Urinary bladder (tissue), 4 donors: Measurements from ENCODE around the gene PSTPIP1. TPM values are rescaled to one million over a fixed set of nuclear protein-coding genes. Genes with fewer than 3 reads are reported as not detected.

Experiments
- DNase-seq: peaks from one replicate; pipeline ENCODE4 v3.0.0-alpha.2; 2015; ENCODE audit errors: extremely low spot score
- H3K27ac ChIP-seq: one replicate; pipeline ENCODE4 v1.5.1; 2013; ENCODE audit warnings: low read depth, mild to moderate bottlenecking, moderate library complexity
- H3K36me3 ChIP-seq: one replicate; pipeline ENCODE4 v1.6.1; 2013; ENCODE audit warnings: mild to moderate bottlenecking, moderate library complexity; ENCODE audit not compliant: insufficient read depth
- H3K4me1 ChIP-seq: one replicate; pipeline ENCODE4 v1.6.1; 2013; ENCODE audit warnings: mild to moderate bottlenecking, moderate library complexity; ENCODE audit not compliant: insufficient read depth
- H3K4me3 ChIP-seq: one replicate; pipeline ENCODE4 v1.5.1; 2013; ENCODE audit warnings: low read depth, low read length
- WGBS: extraction: QIAGEN DNeasy Blood & Tissue Kit; methylation state at CpG from one replicate; pipeline ENCODE4 v1.1.7; 2013; 5-methylcytosine and 5-hydroxymethylcytosine counted together
- polyA plus RNA-seq: library from polyadenylated mRNA; stranded (reverse); fragments of 200-250 nt; gene quantifications from one replicate; pipeline ENCODE4 v1.2.3, GENCODE V29; 2013
- total RNA-seq: library from RNA; depleted of rRNA; stranded (reverse); fragments of >200 nt; gene quantifications from one replicate; pipeline ENCODE4 v1.2.3, GENCODE V29; 2014
- donor health status: healthy with polysubstance abuse.
- donor health status: healthy.

The PSTPIP1 gene
- total and polyA plus RNA-seq, 2 donors, result 1.2 to 4.5 TPM

GRCh38 chr15:77069521-77070121 lies 74.7 kb downstream of the PSTPIP1 start:
- DNase-seq, result no peak
- Histone ChIP-seq H3K4me3 (no peak overlapping the region), H3K36me3 (no peaks in the 10 kb centered on the region), H3K27ac (no peak overlapping the region), H3K4me1 (peaks cover 1% of the 10 kb centered on the region)
- 37% methylated on average over 13 of the region's 13 CpGs for WGBS

DNA sequence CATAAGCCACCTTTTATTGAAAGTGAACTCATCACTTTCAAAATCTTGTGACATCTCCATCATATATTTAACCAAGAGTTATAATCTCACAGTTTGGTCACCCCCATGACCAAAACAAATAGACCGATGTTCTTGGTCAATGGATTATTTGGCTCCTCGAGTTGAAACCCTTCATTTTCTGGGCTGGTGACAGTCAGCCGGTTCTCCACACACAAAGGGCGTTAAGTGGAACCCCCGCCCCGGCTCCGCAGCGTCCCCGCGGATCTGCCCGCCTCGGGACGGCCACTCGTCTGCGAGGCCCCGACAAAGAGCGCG lies 75.2 kb downstream of the PSTPIP1 start:
- no peaks in the 10 kb centered on the region for H3K4me1 ChIP-seq

GRCh38 chr15:77070495-77071304 lies 75.8 kb downstream of the PSTPIP1 start, which contains the start of gene TSPAN3:
TSS of gene TSPAN3 (minus strand) at chr15:77071109. CDS start at chr15:77070954, 155 bp downstream.
- under 1% methylated on average over 97 of the region's 97 CpGs for WGBS
- H3K4me3 ChIP-seq, result peak within 1 kb of the TSS; percentile 95
- peak; percentile 64 for DNase-seq
- peak within 1 kb of the TSS; percentile 80 for H3K27ac ChIP-seq
- no peaks in the 10 kb centered on the region for H3K36me3 ChIP-seq
- no peaks in the 10 kb centered on the region for H3K4me1 ChIP-seq

More for the DNA sequence above, 75.2 kb downstream of the PSTPIP1 start:
- DNase-seq, result no peak
- WGBS, result under 1% methylated on average over 18 of the region's 18 CpGs
- Histone ChIP-seq H3K4me3 (peak overlapping the region; percentile 95), H3K27ac (peak overlapping the region; percentile 80), H3K36me3 (no peaks in the 10 kb centered on the region)

DNA sequence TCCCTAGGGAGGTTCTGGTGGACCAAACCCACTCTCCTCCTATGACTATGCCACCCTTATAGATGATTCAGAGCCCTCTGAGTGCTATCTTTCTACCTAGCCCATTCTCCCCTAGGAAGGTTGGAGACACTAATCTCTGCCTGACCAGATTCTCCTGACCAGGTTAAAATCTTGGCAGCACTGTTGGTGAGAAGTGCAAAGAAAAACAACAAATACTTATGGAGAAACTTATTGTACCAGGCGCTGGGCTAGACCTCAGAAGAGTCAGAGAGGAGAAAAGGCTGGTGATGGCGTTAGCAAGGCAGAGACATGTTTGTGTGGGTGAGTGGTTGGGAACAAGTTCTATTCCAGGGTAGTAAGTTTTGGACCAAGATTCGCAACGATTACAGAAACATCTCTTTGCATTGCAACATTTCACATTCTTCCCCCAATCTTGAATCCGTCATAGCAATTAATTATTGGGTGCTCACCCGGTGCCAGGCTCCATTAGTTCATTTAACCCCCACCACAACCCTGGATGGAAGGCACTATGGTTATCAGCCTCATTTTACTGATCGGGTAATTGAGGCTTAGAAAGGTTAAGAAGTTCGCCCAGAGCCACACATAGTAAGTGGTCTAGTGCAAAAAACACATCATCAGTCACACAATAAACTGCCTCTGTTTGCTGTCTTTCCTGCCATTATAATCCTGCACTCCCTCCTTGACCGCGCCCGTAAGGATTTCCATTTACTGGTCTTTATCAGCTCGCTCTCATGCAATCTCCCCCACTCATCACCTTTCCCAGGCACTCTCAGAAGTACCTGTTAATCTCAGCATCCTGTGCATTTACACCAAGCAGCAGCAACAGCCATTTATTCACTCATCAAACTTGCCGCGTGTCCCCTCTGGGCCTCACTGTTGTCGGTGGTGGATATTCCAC lies 76.6 kb downstream of the PSTPIP1 start:
- H3K36me3 ChIP-seq, result no peaks in the 10 kb centered on the region
- 69% methylated on average over 15 of the region's 15 CpGs for WGBS
- no peaks in the 10 kb centered on the region for H3K4me1 ChIP-seq
- DNase-seq, result no peak
- H3K4me3 ChIP-seq, result peak overlapping the region; percentile 95
- no peak overlapping the region for H3K27ac ChIP-seq

GRCh38 chr15:77074350-77074749 lies 79.4 kb downstream of the PSTPIP1 start:
- DNase-seq, result no peak
- Histone ChIP-seq H3K36me3 (no peaks in the 10 kb centered on the region), H3K4me3 (no peak overlapping the region), H3K4me1 (no peaks in the 10 kb centered on the region), H3K27ac (no peak overlapping the region)
- WGBS, result 60% methylated on average over 2 of the region's 2 CpGs

- no peak for DNase-seq
- H3K4me3 ChIP-seq, result no peak overlapping the region
- WGBS, result 66% methylated on average over 9 of the region's 9 CpGs
These were observed 80.6 kb downstream of the PSTPIP1 start for GRCh38 chr15:77075528-77075927.

DNA sequence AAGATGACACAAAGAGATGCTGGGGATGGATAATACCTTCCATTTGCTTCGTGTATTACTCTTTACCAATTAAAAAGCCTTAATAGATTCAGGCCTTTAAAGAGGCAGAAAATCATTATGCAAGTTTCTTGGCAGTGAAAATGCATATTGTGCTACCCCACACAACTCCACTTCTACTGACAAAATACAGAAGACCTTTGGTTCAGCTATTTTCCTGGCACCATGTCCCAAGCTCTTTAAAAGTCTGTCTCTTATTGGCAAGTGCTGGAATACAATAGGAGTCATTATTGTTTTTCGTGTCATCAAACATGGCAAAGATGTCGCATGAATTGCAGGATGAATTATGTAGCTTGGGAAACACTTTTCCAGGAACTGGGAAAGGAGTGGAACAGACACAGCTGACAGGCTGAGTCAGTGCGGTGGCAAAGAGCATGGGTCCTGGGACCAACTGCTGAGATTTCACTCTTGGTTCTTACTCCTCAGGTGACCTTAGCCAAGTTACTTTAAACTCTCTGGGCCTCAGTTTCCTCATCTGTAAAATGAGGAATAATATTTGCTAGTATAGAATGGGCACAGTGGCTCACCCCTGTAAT lies 81.5 kb downstream of the PSTPIP1 start:
- WGBS, result 68% methylated on average over 4 of the region's 4 CpGs
- no peak overlapping the region for H3K27ac ChIP-seq

More at GRCh38 chr15:77075528-77075927, 80.6 kb downstream of the PSTPIP1 start:
- no peaks in the 10 kb centered on the region for H3K4me1 ChIP-seq
- H3K27ac ChIP-seq, result no peak overlapping the region
- no peaks in the 10 kb centered on the region for H3K36me3 ChIP-seq

GRCh38 chr15:77081971-77082370 lies 87.0 kb downstream of the PSTPIP1 start:
- DNase-seq, result no peak
- WGBS, result 71% methylated on average over 5 of the region's 5 CpGs
- Histone ChIP-seq H3K36me3 (no peaks in the 10 kb centered on the region), H3K4me3 (no peak overlapping the region), H3K27ac (no peak overlapping the region), H3K4me1 (no peaks in the 10 kb centered on the region)

More for the DNA sequence above, 81.5 kb downstream of the PSTPIP1 start:
- no peaks in the 10 kb centered on the region for H3K4me1 ChIP-seq
- no peaks in the 10 kb centered on the region for H3K36me3 ChIP-seq
- no peak for DNase-seq
- no peak overlapping the region for H3K4me3 ChIP-seq

DNA sequence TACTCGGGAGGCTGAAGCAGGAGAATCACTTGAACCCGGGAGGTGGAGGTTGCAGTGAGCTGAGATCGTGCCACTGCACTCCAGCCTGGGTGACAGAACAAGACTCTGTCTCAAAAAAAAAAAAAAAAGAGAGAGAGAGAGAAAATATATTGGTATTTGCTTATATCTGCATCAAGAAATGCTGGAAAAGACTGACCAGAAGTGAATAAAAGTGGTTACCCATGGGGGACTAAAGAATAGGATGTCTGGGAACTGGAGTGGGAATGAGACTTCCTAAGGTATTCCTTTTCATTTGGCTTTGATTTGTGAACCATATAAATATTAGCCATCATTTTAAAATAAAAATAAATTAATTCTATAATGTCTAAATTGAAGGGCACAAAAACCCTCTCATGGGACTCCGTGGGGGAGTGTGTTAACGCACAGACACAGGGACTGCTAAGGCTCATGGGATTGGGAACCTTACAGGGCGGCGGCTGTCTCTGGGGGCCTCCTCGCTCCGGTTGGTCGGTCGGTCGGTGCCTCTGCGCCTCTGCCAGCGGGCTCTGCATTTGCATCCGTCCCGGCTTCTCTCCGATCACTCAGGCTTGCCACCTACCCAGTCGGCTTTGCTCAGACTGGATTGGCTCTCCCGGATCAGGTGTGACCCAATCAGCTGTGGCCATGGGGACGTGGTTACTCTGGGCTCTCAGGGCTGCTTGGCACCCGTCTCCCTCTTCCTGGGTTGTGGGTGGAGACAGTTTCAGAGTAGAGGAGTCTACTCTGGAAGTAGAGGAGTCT lies 88.6 kb downstream of the PSTPIP1 start:
- WGBS, result 16% methylated on average over 21 of the region's 21 CpGs

DNA sequence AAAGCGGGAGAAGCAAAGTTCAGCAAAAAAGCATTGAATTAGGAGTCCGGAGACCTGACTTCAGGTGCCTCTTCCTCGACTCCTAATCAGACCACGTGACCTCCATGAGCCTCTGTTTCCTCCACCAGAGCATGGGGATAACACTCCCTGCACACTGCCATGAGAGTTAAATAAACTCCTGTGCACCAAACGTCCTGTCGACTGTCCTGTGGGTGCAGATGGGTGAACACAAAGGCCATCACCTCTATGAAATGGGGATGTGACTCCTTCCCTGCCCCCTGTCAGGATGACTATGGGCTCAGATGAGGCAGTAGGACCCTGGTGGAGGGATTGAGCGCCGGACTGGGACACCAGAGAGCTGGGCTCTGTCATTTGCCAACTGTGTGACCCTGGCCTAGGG lies 89.5 kb downstream of the PSTPIP1 start:
- Histone ChIP-seq H3K4me1 (no peaks in the 10 kb centered on the region), H3K4me3 (no peak overlapping the region), H3K36me3 (no peaks in the 10 kb centered on the region), H3K27ac (no peak overlapping the region)
- WGBS, result 92% methylated on average over 8 of the region's 8 CpGs
- DNase-seq, result no peak

More for the DNA sequence above, 88.6 kb downstream of the PSTPIP1 start:
- no peaks in the 10 kb centered on the region for H3K4me1 ChIP-seq
- DNase-seq, result no peak
- no peak overlapping the region for H3K27ac ChIP-seq
- H3K36me3 ChIP-seq, result no peaks in the 10 kb centered on the region
- H3K4me3 ChIP-seq, result peak overlapping the region; percentile 22

- no peaks in the 10 kb centered on the region for H3K4me1 ChIP-seq
- H3K27ac ChIP-seq, result no peak overlapping the region
- H3K36me3 ChIP-seq, result no peaks in the 10 kb centered on the region
- no peak for DNase-seq
- H3K4me3 ChIP-seq, result no peak overlapping the region
- WGBS, result 64% methylated on average over 2 of the region's 2 CpGs
These were observed 90.4 kb downstream of the PSTPIP1 start for GRCh38 chr15:77085297-77085696.
